ENCODE measurements around the gene ELP6. TPM values are rescaled to one million over a fixed set of nuclear protein-coding genes. Genes with fewer than 3 reads are reported as not detected.

Gene ELP6
- total and polyA plus RNA-seq, 2 donors (not counting 1 experiment from before 2014, with no cell fraction given), result 29.4 to 32.0 TPM

DNA sequence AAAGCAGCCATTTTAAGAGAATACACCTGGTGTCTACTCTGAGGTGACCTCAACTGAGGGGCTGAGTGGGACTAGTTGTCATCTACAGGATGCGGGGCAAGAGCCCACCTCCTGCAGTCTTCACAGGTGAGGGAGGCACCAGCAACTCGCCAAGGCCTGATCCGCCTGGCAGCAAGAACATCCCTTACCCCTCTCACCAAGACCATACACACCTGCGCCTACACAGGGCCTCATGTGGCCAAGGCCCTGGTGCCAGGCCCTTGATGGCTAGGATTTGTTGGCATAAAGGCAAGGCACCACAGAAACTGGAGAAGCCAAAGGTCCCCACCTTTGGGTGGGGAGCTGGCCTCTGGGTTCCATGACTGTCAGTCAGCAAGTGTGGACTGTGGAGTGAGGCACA lies 18.4 kb downstream of the ELP6 start:
- H3K27me3 Mint-ChIP-seq, result no peaks in the 10 kb centered on the region
- DNase-seq, result no peak
- no peak overlapping the region for H3K4me3 Mint-ChIP-seq
- Histone ChIP-seq H3K36me3 (replicated peaks in 1 of 2; ENCODE audit: control extremely low read depth in 1 of 2, control insufficient read depth in 1 of 2, extremely low read depth in 1 of 2, insufficient read depth in 2 of 2, low read length in 1 of 2) (peaks cover 0 to 40% of the 10 kb centered on the region in 2 experiments), H3K9me3 (ENCODE audit: control extremely low read depth in 1 of 3, control insufficient read depth in 2 of 3, insufficient read depth in 1 of 3, low read length in 2 of 3) (no peaks in the 10 kb centered on the region), H3K4me2 (replicated peaks; ENCODE audit: low read depth, low read length, poor library complexity, severe bottlenecking) (no peak overlapping the region), H3K4me3 (ENCODE audit: control extremely low read depth in 1 of 5, extremely low read depth in 1 of 5, insufficient read depth in 1 of 5, low read depth in 2 of 5, low read length in 4 of 5) (no peak overlapping the region), H3K27ac (ENCODE audit: low read length in 2 of 2) (no peak overlapping the region), H2AFZ (ENCODE audit: insufficient read depth, low read depth, low read length, poor library complexity, severe bottlenecking) (no peak overlapping the region), H3K4me1 (ENCODE audit: control insufficient read depth in 2 of 2, insufficient read depth in 2 of 2, low read length in 2 of 2) (peaks cover 25 to 28% of the 10 kb centered on the region in 2 donors), H3K27me3 (replicated peaks in 1 of 4; ENCODE audit: control extremely low read depth in 1 of 4, control insufficient read depth in 3 of 4, insufficient read depth in 4 of 4, low read length in 3 of 4) (no peaks in the 10 kb centered on the region), H3K9ac (ENCODE audit: low read length) (no peak overlapping the region), H3K79me2 (ENCODE audit: control insufficient read depth, insufficient read depth, low read length) (peaks cover 4% of the 10 kb centered on the region), H4K20me1 (ENCODE audit: control insufficient read depth, insufficient read depth, low read length, poor library complexity, severe bottlenecking) (no peaks in the 10 kb centered on the region)
- intact Hi-C loops (cut with micrococcal nuclease), result no loop called here
- CTCF ChIA-PET, result no interaction called here
- POLR2A ChIA-PET, result no interaction called here
- no peak for ATAC-seq (ENCODE audit: low read depth)
- TF ChIP-seq, protein P1, sequence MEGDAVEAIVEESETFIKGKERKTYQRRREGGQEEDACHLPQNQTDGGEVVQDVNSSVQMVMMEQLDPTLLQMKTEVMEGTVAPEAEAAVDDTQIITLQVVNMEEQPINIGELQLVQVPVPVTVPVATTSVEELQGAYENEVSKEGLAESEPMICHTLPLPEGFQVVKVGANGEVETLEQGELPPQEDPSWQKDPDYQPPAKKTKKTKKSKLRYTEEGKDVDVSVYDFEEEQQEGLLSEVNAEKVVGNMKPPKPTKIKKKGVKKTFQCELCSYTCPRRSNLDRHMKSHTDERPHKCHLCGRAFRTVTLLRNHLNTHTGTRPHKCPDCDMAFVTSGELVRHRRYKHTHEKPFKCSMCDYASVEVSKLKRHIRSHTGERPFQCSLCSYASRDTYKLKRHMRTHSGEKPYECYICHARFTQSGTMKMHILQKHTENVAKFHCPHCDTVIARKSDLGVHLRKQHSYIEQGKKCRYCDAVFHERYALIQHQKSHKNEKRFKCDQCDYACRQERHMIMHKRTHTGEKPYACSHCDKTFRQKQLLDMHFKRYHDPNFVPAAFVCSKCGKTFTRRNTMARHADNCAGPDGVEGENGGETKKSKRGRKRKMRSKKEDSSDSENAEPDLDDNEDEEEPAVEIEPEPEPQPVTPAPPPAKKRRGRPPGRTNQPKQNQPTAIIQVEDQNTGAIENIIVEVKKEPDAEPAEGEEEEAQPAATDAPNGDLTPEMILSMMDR (IDR thresholded peaks at IDR 0.05), result no peak
- TF ChIP-seq EZH2 (IDR thresholded peaks at IDR 0.05; ENCODE audit: borderline replicate concordance, insufficient read depth, low read depth, low read length, poor library complexity, severe bottlenecking), result no peak
- H3K9me3 Mint-ChIP-seq (ENCODE audit: insufficient read depth), result no peaks in the 10 kb centered on the region
- H3K4me1 Mint-ChIP-seq, result peaks cover 25% of the 10 kb centered on the region
- 100% methylated on average over 3 of the region's 4 CpGs for WGBS (ENCODE audit: insufficient coverage)
- H3K27ac Mint-ChIP-seq, result no peak overlapping the region

DNA sequence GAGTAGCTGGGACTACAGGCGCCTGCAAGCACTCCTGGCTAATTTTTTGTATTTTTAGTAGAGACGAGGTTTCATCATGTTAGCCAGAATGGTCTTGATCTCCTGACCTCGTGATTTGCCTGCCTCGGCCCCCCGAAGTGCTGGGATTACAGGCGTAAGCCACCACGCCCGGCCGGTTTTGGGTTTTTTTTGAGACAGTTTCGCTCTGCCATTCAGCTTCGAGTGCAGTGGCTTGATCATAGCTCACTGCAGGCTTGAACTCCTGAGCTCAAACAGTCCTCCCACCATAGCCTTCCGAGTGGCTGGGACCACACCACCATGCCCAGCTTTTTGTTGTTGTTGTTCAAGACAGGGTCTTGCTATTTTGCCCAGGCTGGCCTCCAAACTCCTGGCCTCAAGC lies 21.7 kb downstream of the ELP6 start:
- Histone ChIP-seq H3K4me1 (ENCODE audit: control insufficient read depth in 2 of 2, insufficient read depth in 2 of 2, low read length in 2 of 2) (peaks cover 25 to 31% of the 10 kb centered on the region in 2 donors), H3K9ac (ENCODE audit: low read length) (no peak overlapping the region), H3K9me3 (ENCODE audit: control extremely low read depth in 1 of 3, control insufficient read depth in 2 of 3, insufficient read depth in 1 of 3, low read length in 2 of 3) (no peaks in the 10 kb centered on the region), H3K4me3 (ENCODE audit: control extremely low read depth in 1 of 5, extremely low read depth in 1 of 5, insufficient read depth in 1 of 5, low read depth in 2 of 5, low read length in 4 of 5) (no peak overlapping the region), H3K36me3 (replicated peaks in 1 of 2; ENCODE audit: control extremely low read depth in 1 of 2, control insufficient read depth in 1 of 2, extremely low read depth in 1 of 2, insufficient read depth in 2 of 2, low read length in 1 of 2) (peaks cover 0 to 20% of the 10 kb centered on the region in 2 experiments), H2AFZ (ENCODE audit: insufficient read depth, low read depth, low read length, poor library complexity, severe bottlenecking) (peak overlapping the region; percentile 44), H3K27me3 (replicated peaks in 1 of 4; ENCODE audit: control extremely low read depth in 1 of 4, control insufficient read depth in 3 of 4, insufficient read depth in 4 of 4, low read length in 3 of 4) (no peaks in the 10 kb centered on the region), H4K20me1 (ENCODE audit: control insufficient read depth, insufficient read depth, low read length, poor library complexity, severe bottlenecking) (no peaks in the 10 kb centered on the region), H3K27ac (ENCODE audit: low read length in 2 of 2) (peak overlapping the region; percentile 20 to 23), H3K4me2 (replicated peaks; ENCODE audit: low read depth, low read length, poor library complexity, severe bottlenecking) (peak overlapping the region; percentile 49), H3K79me2 (ENCODE audit: control insufficient read depth, insufficient read depth, low read length) (no peaks in the 10 kb centered on the region)
- ATAC-seq (ENCODE audit: low read depth), result peak; percentile 39
- POLR2A ChIA-PET, result no interaction called here
- Mint-ChIP-seq H3K4me1 (peaks cover 25% of the 10 kb centered on the region), H3K27ac (peak overlapping the region; percentile 71), H3K4me3 (peak overlapping the region; percentile 61), H3K9me3 (ENCODE audit: insufficient read depth) (no peaks in the 10 kb centered on the region), H3K27me3 (no peaks in the 10 kb centered on the region)
- WGBS (ENCODE audit: insufficient coverage), result 77% methylated on average over 12 of the region's 12 CpGs
- TF ChIP-seq, protein P1 (IDR thresholded peaks at IDR 0.05), result no peak
- no peak for TF ChIP-seq EZH2 (IDR thresholded peaks at IDR 0.05; ENCODE audit: borderline replicate concordance, insufficient read depth, low read depth, low read length, poor library complexity, severe bottlenecking)
- peak; percentile 33 for DNase-seq
- CTCF ChIA-PET, result interaction anchor here (1.2 kb wide), 1 partner anchor 15 kb away, joined by 5 read pairs; no protein-coding TSS in a partner anchor
- intact Hi-C loops (cut with micrococcal nuclease), result no loop called here

Measured in B cell (primary cell).